Suprapubic skin (tissue), 4 donors: ENCODE measurements around the gene IRF4. TPM values are rescaled to one million over a fixed set of nuclear protein-coding genes. Genes with fewer than 3 reads are reported as not detected.

Experiments
- DNase-seq, 2 donors: peaks; one replicate each; pipeline ENCODE4 v3.0.0-alpha.2; 2019; ENCODE audit warnings: low spot score in 2 of 2
- H3K27ac ChIP-seq: fragments of 200-600 bp; sonication (generic); one replicate; pipeline ENCODE4 v1.5.1; 2019
- H3K27me3 ChIP-seq: fragments of 200-600 bp; sonication (generic); one replicate; pipeline ENCODE4 v1.5.1; 2019
- H3K36me3 ChIP-seq: fragments of 200-600 bp; sonication (generic); one replicate; pipeline ENCODE4 v1.5.1; 2019
- H3K4me1 ChIP-seq: fragments of 200-600 bp; sonication (generic); one replicate; pipeline ENCODE4 v1.5.1; 2019
- H3K4me3 ChIP-seq: fragments of 200-600 bp; sonication (generic); one replicate; pipeline ENCODE4 v1.5.1; 2019; ENCODE audit warnings: mild to moderate bottlenecking
- H3K9me3 ChIP-seq: fragments of 200-600 bp; sonication (generic); one replicate; pipeline ENCODE4 v1.5.1; 2019
- EP300 ChIP-seq: sonication (generic); formaldehyde crosslinking; IDR thresholded peaks from one replicate; pipeline ENCODE4 v1.6.1; 2017; ENCODE audit warnings: antibody characterized with exemption
- POLR2A ChIP-seq, 2 donors: fragments of 450-650 bp; IDR thresholded peaks; one replicate each; pipeline ENCODE4 v1.6.1; 2017; ENCODE audit warnings: antibody characterized with exemption in 2 of 2, mild to moderate bottlenecking in 2 of 2, moderate library complexity in 2 of 2
- POLR2AphosphoS5 ChIP-seq, 3 donors: sonication (generic); formaldehyde crosslinking; IDR thresholded peaks; one replicate each; pipeline ENCODE4 v1.6.1; 2017; ENCODE audit warnings: antibody characterized with exemption in 3 of 3
- WGBS: methylation state at CpG from one replicate; pipeline ENCODE4 v1.1.5; 2018; 5-methylcytosine and 5-hydroxymethylcytosine counted together
- total RNA-seq, 4 donors: library from RNA; depleted of rRNA; stranded (reverse); fragments of >200 nt; gene quantifications; one replicate each; pipeline ENCODE4 v1.1.0, GENCODE V29; 2016
- TF ChIP-seq, protein P1 (sequence below), 2 donors: fragments of 200-600 bp in 1 of 2; fragments of 450-650 bp in 1 of 2; sonication (generic) in 1 of 2; IDR thresholded peaks; one replicate each; pipeline ENCODE4 v1.5.1; 2016 to 2019; ENCODE audit warnings: antibody characterized with exemption in 2 of 2, mild to moderate bottlenecking in 1 of 2, moderate library complexity in 1 of 2

IRF4 gene
- total RNA-seq, 4 donors from 2014 or later = 17.3 to 22.8 (median 20.4) TPM

DNA sequence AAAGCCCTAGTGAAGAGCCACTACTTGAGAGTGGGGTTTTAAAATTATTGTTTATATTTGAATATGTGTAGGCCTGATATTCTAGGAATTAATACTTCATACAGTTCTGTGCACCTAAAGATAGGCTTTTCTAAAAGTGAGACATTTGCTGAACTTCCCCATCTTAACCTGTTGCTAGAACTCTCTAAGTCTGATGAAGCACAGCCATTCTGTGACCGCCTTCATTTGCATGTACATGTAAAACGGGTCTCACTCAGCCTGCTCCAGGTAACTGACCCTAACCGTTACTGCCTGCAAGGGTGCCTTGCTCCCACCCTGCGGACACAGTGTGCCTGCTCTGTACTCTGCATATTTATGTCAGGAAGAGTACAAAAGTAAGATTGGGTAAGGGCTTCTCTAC, 44.3 kb upstream of the IRF4 start:
- Histone ChIP-seq H3K4me3 (no peak overlapping the region), H3K4me1 (no peaks in the 10 kb centered on the region), H3K27ac (no peak overlapping the region), H3K9me3 (no peaks in the 10 kb centered on the region), H3K36me3 (peaks cover 30% of the 10 kb centered on the region), H3K27me3 (no peaks in the 10 kb centered on the region)
- TF ChIP-seq POLR2AphosphoS5 (IDR thresholded peaks at IDR 0.05) (no peak), POLR2A (IDR thresholded peaks at IDR 0.05) (no peak), EP300 (no peak)
- TF ChIP-seq, protein P1, sequence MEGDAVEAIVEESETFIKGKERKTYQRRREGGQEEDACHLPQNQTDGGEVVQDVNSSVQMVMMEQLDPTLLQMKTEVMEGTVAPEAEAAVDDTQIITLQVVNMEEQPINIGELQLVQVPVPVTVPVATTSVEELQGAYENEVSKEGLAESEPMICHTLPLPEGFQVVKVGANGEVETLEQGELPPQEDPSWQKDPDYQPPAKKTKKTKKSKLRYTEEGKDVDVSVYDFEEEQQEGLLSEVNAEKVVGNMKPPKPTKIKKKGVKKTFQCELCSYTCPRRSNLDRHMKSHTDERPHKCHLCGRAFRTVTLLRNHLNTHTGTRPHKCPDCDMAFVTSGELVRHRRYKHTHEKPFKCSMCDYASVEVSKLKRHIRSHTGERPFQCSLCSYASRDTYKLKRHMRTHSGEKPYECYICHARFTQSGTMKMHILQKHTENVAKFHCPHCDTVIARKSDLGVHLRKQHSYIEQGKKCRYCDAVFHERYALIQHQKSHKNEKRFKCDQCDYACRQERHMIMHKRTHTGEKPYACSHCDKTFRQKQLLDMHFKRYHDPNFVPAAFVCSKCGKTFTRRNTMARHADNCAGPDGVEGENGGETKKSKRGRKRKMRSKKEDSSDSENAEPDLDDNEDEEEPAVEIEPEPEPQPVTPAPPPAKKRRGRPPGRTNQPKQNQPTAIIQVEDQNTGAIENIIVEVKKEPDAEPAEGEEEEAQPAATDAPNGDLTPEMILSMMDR (IDR thresholded peaks at IDR 0.05) = no peak
- no peak for DNase-seq
- WGBS = 91% methylated on average over 4 of the region's 4 CpGs

DNA sequence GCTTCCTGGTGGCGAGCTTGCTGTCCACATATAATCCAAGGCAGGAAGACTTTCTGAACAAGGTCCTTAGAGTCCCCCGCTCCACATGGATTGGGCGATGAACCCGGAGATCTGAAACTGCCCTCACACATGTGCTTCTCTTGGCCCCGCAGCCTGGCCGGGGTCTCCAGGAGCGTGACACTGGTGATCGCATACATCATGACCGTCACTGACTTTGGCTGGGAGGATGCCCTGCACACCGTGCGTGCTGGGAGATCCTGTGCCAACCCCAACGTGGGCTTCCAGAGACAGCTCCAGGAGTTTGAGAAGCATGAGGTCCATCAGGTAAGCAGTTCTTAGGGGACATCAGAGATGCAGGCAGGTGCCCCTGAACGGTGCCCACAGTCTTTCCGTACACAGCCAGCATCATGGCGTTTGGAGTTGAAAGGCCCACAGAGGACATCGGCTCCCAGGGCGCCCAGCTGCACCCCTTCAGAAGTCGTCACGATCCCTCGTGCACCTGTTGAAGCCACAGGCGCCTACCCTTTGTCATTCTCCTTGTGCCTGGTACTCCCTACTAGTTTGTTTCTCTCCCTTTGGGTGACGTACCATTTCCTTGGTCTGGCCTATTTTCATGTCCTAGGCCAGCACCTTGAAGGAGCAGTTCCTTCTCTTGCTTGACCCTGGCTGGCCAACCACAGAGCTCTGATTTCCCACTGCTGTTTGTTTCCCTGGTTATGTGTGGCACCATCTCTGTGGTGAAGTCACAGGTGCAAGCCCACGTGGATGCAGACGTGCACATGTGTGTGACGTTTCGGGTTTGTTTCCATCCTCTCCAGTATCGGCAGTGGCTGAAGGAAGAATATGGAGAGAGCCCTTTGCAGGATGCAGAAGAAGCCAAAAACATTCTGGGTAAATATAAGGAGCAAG, 43.3 kb upstream of the IRF4 start:
- no peaks in the 10 kb centered on the region for H3K27me3 ChIP-seq
- H3K36me3 ChIP-seq = peaks cover 35% of the 10 kb centered on the region
- WGBS = 92% methylated on average over 27 of the region's 27 CpGs
- no peaks in the 10 kb centered on the region for H3K4me1 ChIP-seq
- no peak overlapping the region for H3K4me3 ChIP-seq
- no peak for DNase-seq
- TF ChIP-seq POLR2AphosphoS5 (IDR thresholded peaks at IDR 0.05) = no peak
- no peak for TF ChIP-seq EP300
- TF ChIP-seq POLR2A (IDR thresholded peaks at IDR 0.05) = no peak
- TF ChIP-seq, protein P1 (IDR thresholded peaks at IDR 0.05) = no peak
- no peak overlapping the region for H3K27ac ChIP-seq
- no peaks in the 10 kb centered on the region for H3K9me3 ChIP-seq

DNA sequence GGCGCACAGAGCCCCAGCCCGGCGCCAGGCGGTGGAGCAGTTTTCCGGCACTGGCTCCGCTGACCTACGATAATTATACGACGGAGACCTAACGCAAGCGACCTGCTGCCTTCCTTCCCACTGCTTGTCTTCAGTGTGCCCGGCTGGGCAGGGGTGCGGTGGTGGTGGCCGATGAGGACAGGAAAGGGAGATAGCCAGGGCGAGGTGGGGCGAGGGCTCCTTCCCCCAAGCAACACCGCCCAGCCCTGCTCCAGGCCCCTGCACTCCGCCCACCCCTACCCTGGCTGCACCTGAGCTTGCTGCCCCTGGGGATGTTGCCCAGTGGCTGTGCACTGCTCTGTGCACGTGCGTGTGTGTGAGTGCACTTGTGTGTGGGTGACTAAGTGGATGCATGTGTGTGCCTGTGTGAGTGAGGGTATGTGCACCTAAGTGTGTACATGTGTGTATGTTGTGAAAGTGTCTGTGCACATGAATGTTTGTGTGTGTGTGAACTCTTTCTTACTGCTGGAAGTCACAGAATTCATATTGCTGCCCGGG, 42.6 kb upstream of the IRF4 start:
- no peak for DNase-seq
- H3K4me1 ChIP-seq = no peaks in the 10 kb centered on the region
- H3K4me3 ChIP-seq = no peak overlapping the region
- no peaks in the 10 kb centered on the region for H3K27me3 ChIP-seq
- TF ChIP-seq POLR2AphosphoS5 (IDR thresholded peaks at IDR 0.05) (no peak), POLR2A (IDR thresholded peaks at IDR 0.05) (no peak), EP300 (no peak)
- TF ChIP-seq, protein P1 (IDR thresholded peaks at IDR 0.05) = no peak
- 87% methylated on average over 21 of the region's 21 CpGs for WGBS
- no peak overlapping the region for H3K27ac ChIP-seq
- H3K36me3 ChIP-seq = peaks cover 35% of the 10 kb centered on the region
- no peaks in the 10 kb centered on the region for H3K9me3 ChIP-seq

DNA sequence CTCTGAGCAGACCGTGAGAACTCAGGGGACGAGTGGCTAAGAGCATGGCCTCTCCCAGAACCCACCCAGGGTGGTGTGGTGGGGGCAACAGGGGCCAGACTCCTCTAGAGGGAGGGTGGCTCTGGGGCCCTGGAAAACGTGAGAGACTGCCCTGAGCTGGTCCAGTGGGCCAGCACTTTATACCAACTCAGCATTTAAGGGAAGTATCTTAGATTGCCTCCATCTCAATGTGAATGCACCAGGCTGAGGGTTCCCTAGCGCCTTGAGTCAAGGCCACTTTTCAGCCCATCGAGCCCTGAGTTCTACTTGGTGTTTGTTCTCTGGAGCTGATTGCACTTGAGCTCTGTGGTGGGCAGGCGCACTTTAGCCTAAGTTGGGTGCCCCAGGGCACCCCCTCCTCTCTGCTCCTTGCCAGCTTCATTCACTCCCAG, 42.0 kb upstream of the IRF4 start:
- peaks cover 35% of the 10 kb centered on the region for H3K36me3 ChIP-seq

More for the DNA sequence above, 42.0 kb upstream of the IRF4 start:
- Histone ChIP-seq H3K9me3 (no peaks in the 10 kb centered on the region), H3K27me3 (no peaks in the 10 kb centered on the region), H3K4me3 (no peak overlapping the region), H3K27ac (no peak overlapping the region), H3K4me1 (no peaks in the 10 kb centered on the region)
- DNase-seq = no peak
- TF ChIP-seq POLR2AphosphoS5 (IDR thresholded peaks at IDR 0.05) (no peak), EP300 (no peak), POLR2A (IDR thresholded peaks at IDR 0.05) (no peak)
- TF ChIP-seq, protein P1 (IDR thresholded peaks at IDR 0.05) = no peak
- WGBS = 90% methylated on average over 6 of the region's 6 CpGs
